ACHN (cell line): ENCODE measurements around the gene HOXA2.

Source experiments
- DNase-seq: peaks from one replicate; pipeline ENCODE4 v3.0.0-alpha.2; 2015
- in situ Hi-C: cut with HindIII; loops from 2 replicates; pipeline ENCODE4 v1.10.0; 2017; ENCODE audit warnings: low sequenced_read_pairs, low pct_ligation_motif_present, low pct_unique_long_range_greater_than_20kb

The HOXA2 gene

DNA sequence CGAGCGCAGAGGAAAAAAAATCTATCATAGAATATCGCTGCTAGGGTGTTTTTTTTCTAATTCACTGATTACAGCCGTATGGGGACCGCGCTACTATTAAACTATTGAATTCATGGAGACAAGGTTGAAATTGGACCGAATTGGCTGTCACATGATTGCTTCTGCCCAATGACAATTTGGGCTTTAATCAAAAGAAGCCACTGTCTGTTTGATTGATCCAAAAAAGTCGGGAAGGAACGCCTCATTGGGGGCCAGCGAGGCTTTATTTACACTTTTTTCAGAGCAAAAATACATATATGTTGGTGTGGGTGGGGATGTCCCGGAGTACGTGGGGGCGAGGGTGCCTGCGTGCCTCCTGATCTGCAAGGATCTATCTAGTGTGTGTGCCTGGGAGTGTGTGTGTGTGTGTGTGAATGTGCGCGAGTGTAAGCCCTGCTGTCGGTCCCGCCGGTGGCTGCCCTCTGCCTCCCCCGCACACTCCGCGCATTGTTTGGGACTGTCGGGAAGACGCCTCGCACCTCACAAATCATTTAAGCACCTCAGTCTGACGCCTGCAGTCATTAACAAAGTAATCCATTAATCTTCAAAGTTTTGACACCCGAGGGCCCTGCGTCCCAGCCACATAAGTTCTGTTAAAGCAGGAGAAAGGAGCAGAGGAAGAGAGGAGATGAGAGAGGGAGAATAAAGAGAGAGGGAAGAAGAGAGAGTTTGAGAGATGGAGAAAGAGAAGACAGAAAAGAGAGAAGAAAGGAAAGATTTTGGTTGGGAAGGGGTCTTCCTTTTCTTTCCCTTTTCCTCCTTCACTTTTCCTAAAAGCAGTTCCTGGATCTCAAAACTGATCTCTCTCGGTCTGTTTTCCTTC lies at the start of gene HOXA2:
Gene HOXA2, minus strand, starts transcription at position 103 of the 862 bp plus-strand sequence. CDS start 183 bp downstream, outside the sequence.
- DNase-seq: no peak
- in situ Hi-C loops: no loop called here

DNA sequence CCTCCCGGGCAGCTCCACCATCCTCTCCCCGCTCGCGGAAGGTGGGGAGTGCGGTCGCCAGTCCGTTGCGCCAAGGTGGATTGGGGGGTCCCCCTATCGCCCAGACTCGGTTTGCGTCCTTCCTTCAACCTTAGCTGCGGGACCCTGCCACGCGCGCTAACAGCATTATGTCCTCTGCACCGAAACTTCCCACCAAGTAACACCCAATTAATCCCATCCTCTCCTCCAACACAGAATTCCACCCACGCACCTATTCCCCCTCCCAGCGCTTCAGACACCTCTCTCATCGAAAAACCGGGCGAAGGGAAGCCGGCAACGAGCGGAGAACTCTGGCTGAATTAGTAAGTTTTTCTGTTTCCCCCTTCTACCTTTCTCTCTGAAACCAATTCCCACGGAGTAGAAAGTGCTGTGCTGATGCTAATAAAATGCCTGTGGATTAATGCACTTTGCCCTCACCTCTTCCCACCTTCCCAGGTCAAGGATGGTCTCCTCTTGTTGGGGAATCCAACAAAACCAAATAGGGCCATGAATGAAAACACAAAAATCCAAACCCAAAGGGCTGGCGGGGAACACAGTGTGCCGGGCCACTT lies 49.0 kb upstream of the HOXA2 start:
- in situ Hi-C loops: no loop called here
- DNase-seq: peak; percentile 24

DNA sequence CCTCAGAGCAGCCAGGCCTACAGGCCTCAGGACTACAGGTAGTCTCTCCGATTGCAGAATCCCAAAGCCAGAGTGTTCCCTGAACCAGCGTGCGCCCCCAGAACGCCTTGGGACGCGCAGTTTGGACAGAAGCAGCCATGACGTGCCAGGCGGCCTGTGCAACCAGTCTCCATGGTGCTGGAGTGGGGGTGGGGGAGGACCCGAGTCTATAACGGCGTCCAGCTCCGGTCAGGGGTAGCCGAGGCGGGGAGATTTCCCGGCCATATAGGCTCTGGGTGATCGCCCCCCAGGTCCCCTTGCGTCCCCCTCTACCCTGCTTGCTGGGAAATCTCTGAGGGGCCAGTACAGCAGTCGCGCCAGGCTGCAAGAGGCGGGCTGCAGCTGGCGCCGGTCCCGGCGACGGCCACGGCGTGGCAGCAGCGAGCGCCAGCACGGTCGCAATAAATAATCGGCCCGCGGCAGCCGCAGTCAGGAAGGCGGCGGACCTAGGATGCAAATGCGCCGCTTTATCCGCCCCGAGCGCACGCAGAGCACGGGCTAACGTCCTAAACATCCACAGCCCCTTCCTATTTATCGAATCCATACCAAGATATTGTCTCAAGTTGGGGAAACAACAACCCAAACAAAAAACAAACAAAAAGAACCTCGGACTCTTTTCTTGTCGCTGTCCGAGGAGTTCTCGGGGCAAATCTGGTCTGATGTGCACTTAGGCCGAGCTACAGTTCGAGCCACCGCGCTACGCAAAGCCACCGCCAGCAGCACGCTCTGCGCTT lies 48.3 kb upstream of the HOXA2 start:
- in situ Hi-C loops: no loop called here
- peak; percentile 93 for DNase-seq

DNA sequence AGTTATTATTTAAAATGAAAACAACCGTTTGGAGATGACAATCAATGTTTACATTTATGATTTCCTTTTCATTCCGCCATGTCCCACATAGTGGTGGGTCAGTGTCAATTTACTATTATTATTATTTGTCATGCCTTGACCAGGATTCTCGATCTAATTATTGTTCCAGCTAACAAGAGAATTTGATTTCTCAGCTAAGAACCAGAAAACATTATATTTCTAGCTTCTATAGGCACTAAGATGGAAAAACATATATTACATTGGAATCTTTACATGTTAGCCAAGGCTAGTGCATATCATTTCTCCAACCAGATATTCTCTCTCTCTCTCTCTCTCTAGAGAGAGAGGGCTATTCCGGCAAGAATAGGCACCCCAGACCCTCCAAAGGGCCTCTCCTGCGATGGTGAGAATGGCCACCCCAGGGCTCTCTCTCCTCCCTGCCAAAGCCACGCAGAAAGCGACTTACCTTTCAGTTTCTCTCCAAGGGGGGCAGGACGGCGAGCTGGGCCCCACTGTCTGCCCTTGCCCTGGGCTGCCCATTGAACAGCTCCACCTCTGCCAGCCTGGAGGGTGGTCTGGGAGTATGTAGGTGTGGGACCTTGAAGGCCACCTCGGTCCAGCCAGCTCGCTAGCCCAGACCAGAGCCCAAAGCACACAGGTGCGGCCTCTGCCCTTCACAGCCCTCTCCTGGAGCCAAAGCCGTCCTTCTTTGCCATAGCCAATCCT lies 47.5 kb upstream of the HOXA2 start:
- peak; percentile 53 for DNase-seq
- in situ Hi-C loops: no loop called here

DNA sequence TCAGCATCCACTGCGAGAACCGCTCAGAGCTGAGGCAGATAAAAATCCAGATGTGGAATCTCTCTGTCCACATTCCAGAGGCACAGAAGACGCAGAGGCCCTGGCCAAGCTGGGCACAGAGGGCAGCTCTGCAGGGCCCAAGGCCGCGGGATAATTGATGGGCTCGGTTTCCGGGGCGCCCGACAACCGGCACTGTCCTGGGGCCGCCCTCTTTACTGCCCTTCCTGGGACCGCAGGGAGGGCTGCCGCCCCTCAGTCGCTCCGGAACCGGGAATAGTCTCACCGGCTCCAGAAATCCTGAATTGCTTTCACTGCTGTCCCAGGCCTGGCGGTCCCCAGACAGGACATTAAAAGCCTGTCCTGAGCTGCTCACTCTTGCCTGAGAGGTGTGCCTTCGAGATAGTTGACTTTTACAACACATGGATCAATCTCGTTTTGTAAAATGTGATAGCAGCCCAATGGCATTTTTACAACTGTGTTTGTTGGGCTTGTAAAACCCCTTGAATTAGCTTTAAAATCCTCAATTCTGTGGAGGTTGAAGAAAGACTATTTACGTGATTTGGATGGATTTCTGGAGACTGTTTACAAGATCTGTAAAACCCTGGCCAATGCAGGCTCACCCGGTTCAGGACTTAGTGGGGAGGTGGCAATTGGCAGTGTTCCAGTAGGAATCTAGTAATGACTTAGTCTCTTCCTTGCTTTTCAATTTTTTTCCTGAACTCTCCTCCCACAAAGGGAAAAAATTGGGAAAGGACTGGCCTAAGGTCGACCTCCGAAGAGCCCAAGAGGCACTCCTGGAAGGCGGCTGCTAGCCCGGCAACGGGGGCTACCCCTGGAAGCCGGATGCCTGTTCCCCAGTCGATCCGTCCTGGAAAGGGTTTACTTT lies 46.5 kb upstream of the HOXA2 start:
- DNase-seq: peak; percentile 40
- in situ Hi-C loops: no loop called here

DNA sequence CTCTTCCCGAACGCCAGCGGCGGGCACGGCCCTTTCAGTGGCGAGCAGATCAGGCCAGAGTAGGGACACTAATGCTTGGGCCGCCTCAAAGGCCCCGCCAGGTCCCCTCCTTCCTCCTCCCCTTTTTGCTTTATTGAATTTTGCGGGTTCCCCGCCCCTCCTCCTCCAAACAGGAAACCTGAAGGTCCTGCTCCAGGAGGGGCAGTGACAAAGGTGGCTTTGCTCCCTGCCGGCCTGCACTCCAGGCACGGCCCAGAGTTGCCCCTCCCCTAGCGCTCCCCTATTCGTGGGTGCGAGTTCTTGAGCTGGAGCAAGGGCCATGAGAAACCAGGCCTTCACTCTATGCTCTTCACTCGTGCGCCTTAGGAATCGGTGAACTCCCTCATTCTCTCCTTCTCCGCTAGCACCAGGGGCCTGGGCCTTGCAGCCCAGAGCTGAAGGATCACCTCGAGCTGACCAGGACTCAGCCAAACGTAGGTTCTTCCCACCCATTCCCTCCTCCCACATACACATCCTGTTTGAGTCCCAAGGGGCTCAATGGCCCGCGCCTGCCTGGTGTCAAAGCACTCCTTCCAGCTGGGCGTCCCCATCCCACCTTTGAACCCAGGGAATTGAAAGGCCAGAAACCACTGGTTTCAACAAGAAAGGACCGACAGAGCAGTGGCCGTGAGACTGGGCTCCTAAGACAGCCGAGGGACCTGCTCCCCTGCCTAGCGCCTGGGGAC lies 45.7 kb upstream of the HOXA2 start:
- DNase-seq: peak; percentile 52
- in situ Hi-C loops: no loop called here

DNA sequence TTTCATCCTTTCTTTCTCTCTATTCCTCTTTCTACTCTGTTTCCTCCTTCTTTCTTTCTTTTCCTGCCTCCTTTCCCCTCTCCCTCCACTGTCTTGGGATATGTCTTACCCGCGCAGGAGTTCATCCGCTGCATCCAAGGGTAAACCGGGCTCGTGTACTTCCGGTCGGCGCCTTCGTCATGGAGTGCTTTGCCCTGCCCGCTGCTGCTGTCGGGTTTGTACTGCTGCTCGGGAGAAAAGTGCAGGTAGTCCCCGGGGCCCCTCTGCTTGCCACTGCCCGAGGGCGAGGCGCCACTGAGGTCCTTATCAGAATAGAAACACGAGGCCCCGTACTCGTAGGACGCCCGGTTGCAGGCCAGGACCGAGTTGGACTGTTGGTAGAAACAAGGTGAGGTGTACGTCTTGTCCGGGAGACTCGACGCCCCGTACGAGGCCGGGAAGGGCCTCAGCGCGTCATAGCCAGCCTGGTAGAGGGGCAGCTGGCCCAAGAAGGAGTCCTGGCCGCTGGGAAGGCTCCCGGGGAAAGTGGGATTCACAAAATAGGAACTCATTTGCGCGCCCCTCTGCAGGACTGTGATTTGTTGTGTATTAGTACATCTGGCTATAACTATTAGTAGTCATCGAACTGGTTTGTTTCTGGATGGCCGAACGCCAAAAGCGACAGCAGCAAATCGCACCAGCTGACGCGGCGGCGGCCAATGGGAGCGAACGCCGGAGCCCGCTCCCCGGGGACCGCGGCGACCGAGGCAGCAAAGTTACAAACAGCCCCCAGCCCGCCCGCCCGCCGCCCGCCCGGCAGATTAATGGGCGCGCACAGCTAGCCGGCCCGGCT lies 44.9 kb upstream of the HOXA2 start, which contains the start of gene HOXA6:
Gene HOXA6, minus strand, starts transcription at position 576 of the 832 bp plus-strand sequence. Its CDS starts 25 bp downstream, at position 551.
- in situ Hi-C loops: no loop called here
- DNase-seq: no peak

DNA sequence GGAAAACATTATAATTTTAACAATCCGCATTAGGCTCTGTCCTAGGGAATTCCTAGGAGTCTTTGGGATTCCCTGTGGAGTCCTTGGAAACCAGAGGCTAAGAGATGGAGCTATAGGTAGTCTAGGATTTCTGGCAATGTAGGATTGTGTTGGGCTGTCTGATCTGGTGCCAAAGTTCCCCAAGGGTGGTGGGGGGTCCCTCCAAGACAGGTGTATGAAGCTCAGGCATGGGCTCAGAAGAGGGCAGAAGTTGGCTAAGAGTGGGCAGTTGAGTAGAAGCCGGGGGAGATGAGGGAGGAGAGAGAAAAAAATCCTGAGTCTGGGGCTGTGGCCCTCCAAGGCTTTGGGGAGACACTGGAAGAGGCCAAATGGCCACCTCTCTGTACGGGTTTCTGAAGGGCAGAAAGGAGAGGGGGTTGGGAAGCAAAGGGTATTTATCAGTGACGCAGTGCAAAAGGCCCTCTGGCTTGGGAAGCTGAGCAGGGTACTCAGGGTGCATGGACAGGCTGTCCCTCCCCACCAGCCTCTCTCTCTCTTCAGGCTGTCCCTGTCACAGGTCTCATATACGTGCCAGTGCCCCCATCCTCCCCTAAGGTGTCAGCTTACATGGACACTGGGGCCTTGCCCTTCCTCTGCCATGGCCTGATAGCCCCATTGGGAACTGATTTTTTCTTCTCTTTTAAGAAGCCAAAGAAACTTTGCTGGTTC lies 44.2 kb upstream of the HOXA2 start:
- DNase-seq: no peak
- in situ Hi-C loops: no loop called here

DNA sequence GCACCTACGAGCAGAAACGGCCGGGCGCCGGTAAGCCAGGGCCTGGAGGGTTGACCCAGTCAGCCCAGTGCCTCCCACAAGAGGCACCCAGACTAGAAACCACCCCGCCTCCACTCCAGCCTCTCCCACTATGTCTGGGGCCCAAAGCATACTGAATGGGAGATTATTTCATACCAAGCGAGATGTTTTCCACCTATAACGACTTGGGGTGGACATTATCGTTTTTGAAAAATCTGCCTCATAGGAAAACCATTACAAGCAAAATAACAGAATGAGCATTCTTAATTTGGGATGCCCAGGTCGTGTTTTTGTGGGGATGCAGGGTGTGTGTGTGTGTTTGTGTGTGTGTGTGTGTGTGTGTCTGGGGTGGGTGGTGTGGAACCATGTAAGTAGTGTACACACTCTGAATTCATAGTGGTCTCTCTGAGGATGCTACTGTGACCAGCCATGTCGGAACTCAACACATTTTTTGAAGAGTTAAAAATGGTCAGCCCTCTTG lies 43.5 kb upstream of the HOXA2 start:
- DNase-seq: no peak
- in situ Hi-C loops: no loop called here

DNA sequence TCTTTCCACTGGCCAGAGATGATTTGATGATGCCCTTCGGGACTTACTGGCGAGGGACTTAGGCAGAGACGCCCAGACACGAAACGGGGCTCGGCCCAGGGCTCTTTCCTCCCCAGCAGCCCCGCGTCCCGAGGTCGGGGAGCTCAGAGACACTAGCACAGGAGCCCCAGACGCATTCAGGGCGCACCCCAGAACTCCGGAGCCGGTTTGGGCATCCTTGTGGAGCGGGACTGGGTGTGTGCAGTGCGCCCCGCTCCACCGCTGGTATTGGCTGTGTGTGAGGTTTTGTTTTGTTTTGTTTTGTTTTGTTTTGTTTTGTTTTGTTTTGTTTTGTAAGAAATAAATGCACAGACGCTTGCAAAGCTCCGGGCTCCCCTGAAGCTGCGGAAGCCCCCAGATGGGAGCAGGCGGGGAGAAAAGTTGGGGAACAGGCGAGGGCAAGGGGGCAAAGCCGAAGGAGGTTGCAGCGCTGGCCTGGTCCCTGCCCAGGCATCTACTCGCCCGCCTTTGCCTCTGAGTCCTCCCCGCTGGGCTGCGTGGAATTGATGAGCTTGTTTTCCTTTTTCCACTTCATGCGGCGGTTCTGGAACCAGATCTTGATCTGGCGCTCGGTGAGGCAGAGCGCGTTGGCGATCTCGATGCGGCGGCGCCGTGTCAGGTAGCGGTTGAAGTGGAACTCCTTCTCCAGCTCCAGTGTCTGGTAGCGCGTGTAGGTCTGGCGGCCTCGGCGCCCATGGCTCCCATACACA lies 42.9 kb upstream of the HOXA2 start:
- in situ Hi-C loops: no loop called here
- no peak for DNase-seq

DNA sequence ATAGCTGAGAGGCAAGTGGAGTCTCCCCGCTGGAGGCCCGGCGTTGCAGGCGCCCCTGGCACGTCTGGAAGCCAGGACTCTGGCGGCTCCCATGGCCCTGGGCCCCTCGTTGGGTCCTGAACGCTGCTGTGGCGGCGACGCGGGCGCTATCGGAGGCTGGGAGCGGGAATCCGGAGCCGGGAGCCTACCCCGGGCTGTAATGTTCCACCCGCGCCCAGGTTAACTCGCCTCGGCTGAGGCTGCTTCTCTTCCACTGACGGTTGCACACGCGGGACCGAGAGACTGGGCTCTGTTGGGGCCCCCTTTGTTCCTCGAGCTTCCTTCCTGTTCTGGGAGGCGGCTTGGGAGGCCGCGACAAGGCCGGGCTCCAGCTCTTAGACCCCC lies 42.3 kb upstream of the HOXA2 start:
- DNase-seq: no peak
- in situ Hi-C loops: no loop called here

DNA sequence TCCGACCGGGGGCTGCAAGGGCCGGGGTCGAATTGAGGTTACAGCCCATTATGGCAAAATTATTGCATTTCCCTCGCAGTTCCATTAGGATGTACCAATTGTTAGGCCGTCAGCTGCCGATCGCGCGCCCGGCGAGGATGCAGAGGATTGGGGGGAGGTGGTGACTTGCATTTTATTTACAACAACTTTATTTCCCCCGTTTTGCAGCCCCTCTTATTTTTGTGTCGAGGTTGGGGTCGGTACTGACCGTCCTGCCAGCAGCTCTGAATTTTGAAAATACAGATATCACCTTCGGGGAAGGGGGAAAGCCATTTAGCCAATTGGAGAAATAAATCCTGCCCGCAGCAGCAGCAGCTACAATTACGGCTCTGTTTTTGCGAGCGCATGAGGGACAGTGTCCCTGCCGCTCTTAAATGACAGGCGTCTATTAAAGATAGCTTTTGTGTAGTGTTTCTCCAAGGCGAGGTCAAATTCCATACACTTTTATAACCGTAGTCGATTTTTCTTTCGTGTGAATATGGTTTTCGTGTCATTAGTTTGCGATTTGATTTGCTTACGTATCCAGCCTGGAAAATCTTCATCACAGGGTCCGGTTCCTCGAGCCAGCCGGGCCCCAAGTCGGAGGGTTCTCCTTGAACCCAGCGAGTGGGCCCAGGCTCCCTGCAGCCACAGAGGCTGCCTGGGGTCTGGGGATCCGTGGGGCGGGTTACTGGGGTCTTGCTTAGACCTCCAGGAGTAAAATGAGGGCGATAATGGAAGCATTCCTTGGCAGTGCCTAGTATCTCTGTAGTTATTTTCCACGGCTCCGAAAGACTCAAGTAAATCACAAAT lies 41.7 kb upstream of the HOXA2 start:
- in situ Hi-C loops: no loop called here
- no peak for DNase-seq

DNA sequence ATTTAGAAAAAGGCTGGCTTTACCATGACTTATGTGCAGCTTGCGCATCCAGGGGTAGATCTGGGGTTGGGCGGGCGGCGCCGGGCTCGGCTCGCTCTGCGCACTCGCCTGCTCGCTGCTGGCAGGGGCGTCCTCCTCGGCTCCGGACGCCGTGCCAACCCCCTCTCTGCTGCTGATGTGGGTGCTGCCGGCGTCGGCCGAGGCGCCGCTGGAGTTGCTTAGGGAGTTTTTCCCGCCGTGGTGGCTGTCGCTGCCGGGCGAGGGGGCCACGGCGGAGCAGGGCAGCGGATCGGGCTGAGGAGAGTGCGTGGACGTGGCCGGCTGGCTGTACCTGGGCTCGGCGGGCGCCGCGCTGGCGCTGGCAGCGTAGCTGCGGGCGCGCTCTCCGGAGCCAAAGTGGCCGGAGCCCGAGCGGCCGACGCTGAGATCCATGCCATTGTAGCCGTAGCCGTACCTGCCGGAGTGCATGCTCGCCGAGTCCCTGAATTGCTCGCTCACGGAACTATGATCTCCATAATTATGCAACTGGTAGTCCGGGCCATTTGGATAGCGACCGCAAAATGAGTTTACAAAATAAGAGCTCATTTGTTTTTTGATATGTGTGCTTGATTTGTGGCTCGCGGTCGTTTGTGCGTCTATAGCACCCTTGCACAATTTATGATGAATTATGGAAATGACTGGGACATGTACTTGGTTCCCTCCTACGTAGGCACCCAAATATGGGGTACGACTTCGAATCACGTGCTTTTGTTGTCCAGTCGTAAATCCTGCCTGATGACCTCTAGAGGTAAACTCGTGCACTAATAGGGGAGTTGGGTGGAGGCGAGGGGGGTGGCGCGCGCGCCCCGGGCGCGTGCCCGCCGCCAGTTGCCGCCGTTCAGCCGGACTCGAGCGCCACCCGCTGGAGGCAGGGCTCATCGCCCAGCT lies 40.8 kb upstream of the HOXA2 start, which contains the start of gene HOXA5:
Gene HOXA5, minus strand, starts transcription at position 659 of the 927 bp plus-strand sequence. Its CDS starts 74 bp downstream, at position 585.
- peak; percentile 99 for DNase-seq
- in situ Hi-C loops: no loop called here
